Smooth muscle cell (in vitro differentiated cells): ENCODE results near the gene RAVER1. TPM values are rescaled to one million over a fixed set of nuclear protein-coding genes. Genes with fewer than 3 reads are reported as not detected.
"Not testable (repeated sequence)": the region's sequence is repeated elsewhere in the genome, so short reads cannot be mapped to it uniquely, and the experiment has no call there.

ENCODE experiments used
- DNase-seq: peaks from one replicate; lab custom pipeline; 2025; ENCODE audit not compliant: unreplicated experiment; lab: John Stamatoyannopoulos, UW
- H2AFZ ChIP-seq: fragments of 200-600 bp; sonication (generic); 2 replicates; pipeline ENCODE4 v1.6.0; 2016; ENCODE audit warnings: antibody characterized with exemption, low read depth, mild to moderate bottlenecking
- H3F3A ChIP-seq: fragments of 200-600 bp; sonication (generic); 2 replicates; pipeline ENCODE4 v1.6.0; 2017; ENCODE audit warnings: antibody characterized with exemption, low read depth
- H3K27ac ChIP-seq: fragments of 200-600 bp; sonication (generic); 2 replicates; pipeline ENCODE4 v1.5.1; 2016; ENCODE audit warnings: low read depth, mild to moderate bottlenecking
- H3K27me3 ChIP-seq: fragments of 200-600 bp; sonication (generic); 2 replicates; pipeline ENCODE4 v1.6.1; 2016; ENCODE audit warnings: low read depth, mild to moderate bottlenecking
- H3K36me3 ChIP-seq: fragments of 200-600 bp; sonication (generic); 2 replicates; pipeline ENCODE4 v1.5.1; 2016; ENCODE audit warnings: low read depth
- H3K4me1 ChIP-seq: fragments of 200-600 bp; sonication (generic); 2 replicates; pipeline ENCODE4 v1.5.1; 2016; ENCODE audit warnings: low read depth
- H3K4me2 ChIP-seq: fragments of 200-600 bp; sonication (generic); 2 replicates; pipeline ENCODE4 v1.6.0; 2016; ENCODE audit warnings: mild to moderate bottlenecking
- H3K4me3 ChIP-seq: fragments of 200-600 bp; sonication (generic); 2 replicates; pipeline ENCODE4 v1.5.1; 2016; ENCODE audit warnings: mild to moderate bottlenecking
- H3K79me2 ChIP-seq: fragments of 200-600 bp; sonication (generic); 2 replicates; pipeline ENCODE4 v1.6.0; 2016; ENCODE audit warnings: low read depth, mild to moderate bottlenecking
- H3K9ac ChIP-seq: fragments of 200-600 bp; sonication (generic); 2 replicates; pipeline ENCODE4 v1.6.0; 2016; ENCODE audit warnings: low read depth
- H3K9me3 ChIP-seq: fragments of 200-600 bp; sonication (generic); replicated peaks from 2 replicates; pipeline ENCODE4 v1.5.1; 2016; ENCODE audit warnings: low read depth
- H4K20me1 ChIP-seq: fragments of 200-600 bp; sonication (generic); 2 replicates; pipeline ENCODE4 v1.6.0; 2016; ENCODE audit warnings: low read depth
- CTCF ChIP-seq: fragments of 200-600 bp; sonication (generic); IDR thresholded peaks from 2 replicates; pipeline ENCODE4 v1.5.1; 2017; ENCODE audit warnings: borderline replicate concordance, mild to moderate bottlenecking, antibody characterized with exemption; ENCODE audit not compliant: insufficient read depth, poor library complexity, severe bottlenecking
- WGBS: methylation state at CpG from one replicate; pipeline ENCODE4 v1.1.7; 2016; ENCODE audit warnings: low lambda C conversion rate; 5-methylcytosine and 5-hydroxymethylcytosine counted together
- polyA plus RNA-seq: library from polyadenylated mRNA; unstranded; fragments of >200 nt; fragmentation: Nextera tagmentation; extraction: Ambion mirVana; gene quantifications from 2 replicates; pipeline ENCODE4 v1.2.1, GENCODE V29; 2016
- total RNA-seq: library from RNA; depleted of rRNA; stranded (reverse); fragments of >200 nt; gene quantifications from 2 replicates; pipeline ENCODE4 v1.2.3, GENCODE V29; 2014

Gene RAVER1
- total and polyA plus RNA-seq, 2 experiments from 2014 or later: 18.3 to 43.0 TPM

DNA sequence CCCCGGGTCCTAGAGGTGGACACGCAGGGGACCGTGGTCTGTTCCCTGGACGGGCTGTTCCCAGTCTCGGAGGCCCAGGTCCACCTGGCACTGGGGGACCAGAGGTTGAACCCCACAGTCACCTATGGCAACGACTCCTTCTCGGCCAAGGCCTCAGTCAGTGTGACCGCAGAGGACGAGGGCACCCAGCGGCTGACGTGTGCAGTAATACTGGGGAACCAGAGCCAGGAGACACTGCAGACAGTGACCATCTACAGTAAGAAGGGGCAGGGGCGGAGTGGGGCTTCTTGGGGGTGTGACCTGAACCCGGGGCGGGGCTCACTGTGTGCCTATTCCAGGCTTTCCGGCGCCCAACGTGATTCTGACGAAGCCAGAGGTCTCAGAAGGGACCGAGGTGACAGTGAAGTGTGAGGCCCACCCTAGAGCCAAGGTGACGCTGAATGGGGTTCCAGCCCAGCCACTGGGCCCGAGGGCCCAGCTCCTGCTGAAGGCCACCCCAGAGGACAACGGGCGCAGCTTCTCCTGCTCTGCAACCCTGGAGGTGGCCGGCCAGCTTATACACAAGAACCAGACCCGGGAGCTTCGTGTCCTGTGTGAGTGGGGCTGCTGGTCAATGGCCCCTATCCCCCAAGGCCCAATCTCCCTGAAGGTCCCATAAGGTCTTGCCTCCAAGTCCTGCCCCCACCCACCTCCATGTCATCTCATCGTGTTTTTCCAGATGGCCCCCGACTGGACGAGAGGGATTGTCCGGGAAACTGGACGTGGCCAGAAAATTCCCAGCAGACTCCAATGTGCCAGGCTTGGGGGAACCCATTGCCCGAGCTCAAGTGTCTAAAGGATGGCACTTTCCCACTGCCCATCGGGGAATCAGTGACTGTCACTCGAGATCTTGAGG is 49.0 kb downstream of the RAVER1 start:
- Histone ChIP-seq H3K36me3 (no peaks in the 10 kb centered on the region), H3K4me3 (no peak overlapping the region), H3K4me1 (peaks cover 18% of the 10 kb centered on the region), H3K9ac (no peak overlapping the region), H3K27me3 (peaks cover 28% of the 10 kb centered on the region), H2AFZ (no peak overlapping the region), H3K27ac (no peak overlapping the region), H3K9me3 (no peaks in the 10 kb centered on the region), H3K4me2 (no peak overlapping the region), H4K20me1 (no peaks in the 10 kb centered on the region), H3K79me2 (no peaks in the 10 kb centered on the region), H3F3A (no peaks in the 10 kb centered on the region)
- DNase-seq: no peak
- no peak for TF ChIP-seq CTCF
- WGBS: 94% methylated on average over 32 of the region's 34 CpGs

GRCh38 chr19:10283301-10284064 is 49.8 kb downstream of the RAVER1 start:
- DNase-seq: no peak
- Histone ChIP-seq H3K27me3 (peaks cover 20% of the 10 kb centered on the region), H3K4me1 (peaks cover 10% of the 10 kb centered on the region), H3K9ac (no peak overlapping the region), H3K27ac (no peak overlapping the region), H3F3A (no peaks in the 10 kb centered on the region), H3K79me2 (no peaks in the 10 kb centered on the region), H2AFZ (no peak overlapping the region), H3K4me2 (no peak overlapping the region), H3K36me3 (no peaks in the 10 kb centered on the region), H4K20me1 (no peaks in the 10 kb centered on the region), H3K9me3 (no peaks in the 10 kb centered on the region), H3K4me3 (no peak overlapping the region)
- WGBS: 78% methylated on average over 22 of the region's 23 CpGs
- TF ChIP-seq CTCF: no peak

- not testable (repeated sequence) for H3K4me2 ChIP-seq, H3K4me3 ChIP-seq, H3K36me3 ChIP-seq, H2AFZ ChIP-seq, H4K20me1 ChIP-seq, H3K4me1 ChIP-seq, H3K79me2 ChIP-seq, H3K9ac ChIP-seq, H3K27me3 ChIP-seq, H3K27ac ChIP-seq, H3F3A ChIP-seq, DNase-seq, H3K9me3 ChIP-seq
- WGBS: 91% methylated on average over 5 of the region's 5 CpGs
These were observed 51.3 kb downstream of the RAVER1 start for GRCh38 chr19:10282043-10282442.

- no peak for DNase-seq
- no peaks in the 10 kb centered on the region for H3K79me2 ChIP-seq
- H3K4me1 ChIP-seq: no peaks in the 10 kb centered on the region
- H3K4me2 ChIP-seq: no peak overlapping the region
- no peaks in the 10 kb centered on the region for H3K9me3 ChIP-seq
- 96% methylated on average over 5 of the region's 5 CpGs for WGBS
- no peak overlapping the region for H2AFZ ChIP-seq
- no peaks in the 10 kb centered on the region for H3K36me3 ChIP-seq
- no peak overlapping the region for H3K4me3 ChIP-seq
- TF ChIP-seq CTCF: no peak
- H3F3A ChIP-seq: no peaks in the 10 kb centered on the region
- H4K20me1 ChIP-seq: no peaks in the 10 kb centered on the region
- no peaks in the 10 kb centered on the region for H3K27me3 ChIP-seq
- no peak overlapping the region for H3K9ac ChIP-seq
- no peak overlapping the region for H3K27ac ChIP-seq
These were observed 53.4 kb downstream of the RAVER1 start for GRCh38 chr19:10279737-10280442.
